Astrocyte (in vitro differentiated cells and primary cell): Measurements from ENCODE around the gene TPT1. TPM values are rescaled to one million over a fixed set of nuclear protein-coding genes. Genes with fewer than 3 reads are reported as not detected.

Experiments
- DNase-seq: peaks from one replicate; pipeline ENCODE4 v3.0.0-alpha.2; 2010; ENCODE audit warnings: low read depth
- FAIRE-seq: peaks from 2 replicates; lab custom pipeline; 2011; peaks lifted over from hg19 to GRCh38; lab: Jason Lieb, UNC
- H2AFZ ChIP-seq: 2 replicates; pipeline ENCODE4 v1.6.0; 2012; ENCODE audit warnings: low read depth, low read length, inconsistent platforms
- H3K27ac ChIP-seq: 2 replicates; pipeline ENCODE4 v1.5.1; 2011; ENCODE audit warnings: low read depth, low read length, inconsistent platforms
- H3K27me3 ChIP-seq: 2 replicates; pipeline ENCODE4 v1.6.0; 2011; ENCODE audit warnings: low read length, inconsistent platforms; ENCODE audit not compliant: insufficient read depth
- H3K36me3 ChIP-seq: 2 replicates; pipeline ENCODE4 v1.5.1; 2011; ENCODE audit warnings: low read length, inconsistent platforms; ENCODE audit not compliant: insufficient read depth
- H3K4me1 ChIP-seq: 2 replicates; pipeline ENCODE4 v1.5.1; 2011; ENCODE audit warnings: low read length, inconsistent platforms; ENCODE audit not compliant: insufficient read depth
- H3K4me2 ChIP-seq: 2 replicates; pipeline ENCODE4 v1.6.0; 2012; ENCODE audit warnings: low read length, inconsistent platforms
- H3K4me3 ChIP-seq: 2 replicates; pipeline ENCODE4 v1.5.1; 2011; ENCODE audit warnings: low read depth, mild to moderate bottlenecking, low read length, inconsistent platforms; ENCODE audit not compliant: insufficient read depth
- H3K79me2 ChIP-seq: 2 replicates; pipeline ENCODE4 v1.6.0; 2012; ENCODE audit warnings: mild to moderate bottlenecking, low read length, inconsistent platforms; ENCODE audit not compliant: insufficient read depth
- H3K9ac ChIP-seq: 2 replicates; pipeline ENCODE4 v1.6.0; 2012; ENCODE audit warnings: mild to moderate bottlenecking, low read length, inconsistent platforms
- H3K9me3 ChIP-seq: 2 replicates; pipeline ENCODE4 v1.5.1; 2012; ENCODE audit warnings: low read depth, mild to moderate bottlenecking, low read length, inconsistent platforms; ENCODE audit not compliant: insufficient read depth
- H4K20me1 ChIP-seq: 2 replicates; pipeline ENCODE4 v1.6.0; 2012; ENCODE audit warnings: low read length, inconsistent platforms; ENCODE audit not compliant: insufficient read depth
- H3K27ac Mint-ChIP-seq: one replicate; pipeline ENCODE4 v1.8.0; 2021; ENCODE audit warnings: mild to moderate bottlenecking, mixed read lengths; ENCODE audit not compliant: unreplicated experiment
- H3K27me3 Mint-ChIP-seq: one replicate; pipeline ENCODE4 v1.8.0; 2021; ENCODE audit warnings: low read depth, mixed read lengths; ENCODE audit not compliant: unreplicated experiment
- H3K36me3 Mint-ChIP-seq: one replicate; pipeline ENCODE4 v1.8.0; 2021; ENCODE audit warnings: low read depth, mixed read lengths; ENCODE audit not compliant: unreplicated experiment
- H3K4me1 Mint-ChIP-seq: one replicate; pipeline ENCODE4 v1.8.0; 2021; ENCODE audit warnings: low read depth, mixed read lengths; ENCODE audit not compliant: unreplicated experiment
- H3K4me3 Mint-ChIP-seq: one replicate; pipeline ENCODE4 v1.8.0; 2021; ENCODE audit warnings: mild to moderate bottlenecking, moderate library complexity, mixed read lengths; ENCODE audit not compliant: unreplicated experiment
- H3K9me3 Mint-ChIP-seq: one replicate; pipeline ENCODE4 v1.8.0; 2021; ENCODE audit warnings: mild to moderate bottlenecking, mixed read lengths; ENCODE audit not compliant: unreplicated experiment
- CTCF ChIP-seq: IDR thresholded peaks from 2 replicates; pipeline ENCODE4 v1.5.1; 2011; ENCODE audit warnings: low read depth, mild to moderate bottlenecking, inconsistent platforms, low read length, moderate library complexity; ENCODE audit not compliant: insufficient read depth
- EZH2 ChIP-seq: IDR thresholded peaks from 2 replicates; pipeline ENCODE4 v1.6.1; 2012; ENCODE audit warnings: mild to moderate bottlenecking, low read length, inconsistent platforms; ENCODE audit not compliant: insufficient read depth
- total RNA-seq: library from RNA; stranded (reverse); gene quantifications from 2 replicates; pipeline ENCODE4 v1.2.1, GENCODE V29; 2021

Gene TPT1
- total RNA-seq, 1 donor from 2014 or later, result 2,540 TPM

GRCh38 chr13:45372189-45373161 is 31.5 kb upstream of the TPT1 start:
- Histone ChIP-seq H3K4me2 (no peak overlapping the region), H3K9ac (no peak overlapping the region), H3K4me1 (peaks cover 6% of the 10 kb centered on the region), H3K4me3 (no peak overlapping the region), H3K79me2 (no peaks in the 10 kb centered on the region), H2AFZ (no peak overlapping the region), H3K36me3 (no peaks in the 10 kb centered on the region), H4K20me1 (no peaks in the 10 kb centered on the region), H3K27ac (no peak overlapping the region), H3K27me3 (no peaks in the 10 kb centered on the region), H3K9me3 (no peaks in the 10 kb centered on the region)
- Mint-ChIP-seq H3K4me3 (no peak overlapping the region), H3K9me3 (no peaks in the 10 kb centered on the region), H3K36me3 (peaks cover 13% of the 10 kb centered on the region), H3K27me3 (no peaks in the 10 kb centered on the region), H3K27ac (peak overlapping the region; percentile 75), H3K4me1 (peaks cover 12% of the 10 kb centered on the region)
- FAIRE-seq, result no peak
- no peak for DNase-seq
- TF ChIP-seq CTCF (no peak), EZH2 (no peak)

- Histone ChIP-seq H3K79me2 (no peaks in the 10 kb centered on the region), H3K9ac (no peak overlapping the region), H3K4me2 (peak overlapping the region; percentile 71), H4K20me1 (no peaks in the 10 kb centered on the region), H3K36me3 (no peaks in the 10 kb centered on the region), H3K9me3 (no peaks in the 10 kb centered on the region), H2AFZ (no peak overlapping the region), H3K27ac (no peak overlapping the region), H3K27me3 (no peaks in the 10 kb centered on the region), H3K4me1 (peaks cover 10% of the 10 kb centered on the region), H3K4me3 (no peak overlapping the region)
- Mint-ChIP-seq H3K27ac (peak overlapping the region; percentile 72), H3K9me3 (no peaks in the 10 kb centered on the region), H3K4me3 (no peak overlapping the region), H3K36me3 (peaks cover 20% of the 10 kb centered on the region), H3K4me1 (peaks cover 16% of the 10 kb centered on the region), H3K27me3 (no peaks in the 10 kb centered on the region)
- DNase-seq, result peak; percentile 80
- no peak for FAIRE-seq
- TF ChIP-seq CTCF, result peak; percentile 84
- no peak for TF ChIP-seq EZH2
Observed at GRCh38 chr13:45370922-45371406, 30.0 kb upstream of the TPT1 start.
